WTC11 (cell line): ENCODE results near the gene RAB3D. TPM values are rescaled to one million over a fixed set of nuclear protein-coding genes. Genes with fewer than 3 reads are reported as not detected.

ENCODE experiments used
- ATAC-seq: fragments of 200-7000 bp; cut with Tn5 transposase; 2 replicates; pipeline ENCODE4 v1.10.0; 2021; ENCODE audit warnings: mild to moderate bottlenecking, moderate library complexity
- CTCF ChIA-PET: fragments of 300-600 bp; sonication (Branson Sonifier 250); formaldehyde crosslinking; loops from one replicate; lab custom pipeline; 2021; ENCODE audit warnings: antibody characterized with exemption; lab: Charles Lee
- POLR2A ChIA-PET: fragments of 350-600 bp; sonication (Branson Sonifier 250); formaldehyde crosslinking; loops from one replicate; lab custom pipeline; 2021; ENCODE audit warnings: antibody characterized with exemption; lab: Charles Lee
- DNase-seq: peaks from one replicate; pipeline ENCODE4 v3.0.0; 2021; ENCODE audit warnings: low spot score
- H3K27ac Mint-ChIP-seq: 2 replicates; pipeline ENCODE4 v1.8.0; 2021; ENCODE audit warnings: mixed read lengths
- H3K27me3 Mint-ChIP-seq: 2 replicates; pipeline ENCODE4 v1.8.0; 2021; ENCODE audit warnings: low read depth, mild to moderate bottlenecking, moderate library complexity, mixed read lengths
- H3K36me3 Mint-ChIP-seq: 2 replicates; pipeline ENCODE4 v1.8.0; 2021; ENCODE audit warnings: mixed read lengths
- H3K4me1 Mint-ChIP-seq: 2 replicates; pipeline ENCODE4 v1.8.0; 2022; ENCODE audit warnings: mixed read lengths
- H3K4me3 Mint-ChIP-seq: 2 replicates; pipeline ENCODE4 v1.8.0; 2021; ENCODE audit warnings: mild to moderate bottlenecking, moderate library complexity, mixed read lengths
- H3K9me3 Mint-ChIP-seq: 2 replicates; pipeline ENCODE4 v1.8.0; 2021; ENCODE audit warnings: mixed read lengths
- CREB1 ChIP-seq: sonication (generic); formaldehyde crosslinking; IDR thresholded peaks from 2 replicates; pipeline ENCODE4 v1.8.0; 2023; ENCODE audit warnings: mild to moderate bottlenecking, missing genetic modification reagents
- E2F1 ChIP-seq: sonication (generic); formaldehyde crosslinking; IDR thresholded peaks from 2 replicates; pipeline ENCODE4 v1.8.0; 2022; ENCODE audit warnings: mild to moderate bottlenecking, missing genetic modification reagents
- EMX1 ChIP-seq: fragments of 250-450 bp; sonication (Bioruptor Pico); IDR thresholded peaks from 2 replicates; pipeline ENCODE4 v1.8.0; 2021; ENCODE audit warnings: mild to moderate bottlenecking
- ERG ChIP-seq: fragments of 250-450 bp; sonication (Bioruptor Pico); IDR thresholded peaks from 2 replicates; pipeline ENCODE4 v1.8.0; 2021; ENCODE audit warnings: mild to moderate bottlenecking
- PREB ChIP-seq: sonication (generic); formaldehyde crosslinking; IDR thresholded peaks from 2 replicates; pipeline ENCODE4 v1.8.1; 2022; ENCODE audit warnings: mild to moderate bottlenecking, missing genetic modification reagents, moderate library complexity, borderline replicate concordance
- SOX15 ChIP-seq: fragments of 250-450 bp; sonication (Bioruptor Pico); IDR thresholded peaks from 2 replicates; pipeline ENCODE4 v1.9.0; 2021; ENCODE audit warnings: mild to moderate bottlenecking
- SP1 ChIP-seq: sonication (generic); formaldehyde crosslinking; conservative IDR thresholded peaks from 2 replicates; pipeline ENCODE4 v1.8.1; 2022; ENCODE audit warnings: missing genetic modification reagents
- STAT6 ChIP-seq: sonication (generic); formaldehyde crosslinking; conservative IDR thresholded peaks from 2 replicates; pipeline ENCODE4 v1.8.1; 2023; ENCODE audit warnings: mild to moderate bottlenecking, low read depth, missing genetic modification reagents, moderate library complexity
- TEAD4 ChIP-seq: sonication (generic); formaldehyde crosslinking; IDR thresholded peaks from 2 replicates; pipeline ENCODE4 v1.8.0; 2022; ENCODE audit warnings: mild to moderate bottlenecking, missing genetic modification reagents
- TP53 ChIP-seq: sonication (generic); formaldehyde crosslinking; IDR thresholded peaks from 2 replicates; pipeline ENCODE4 v1.8.1; 2023; ENCODE audit warnings: mild to moderate bottlenecking, missing genetic modification reagents
- ZBTB21 ChIP-seq: sonication (generic); formaldehyde crosslinking; IDR thresholded peaks from 2 replicates; pipeline ENCODE4 v1.8.1; 2023; ENCODE audit warnings: mild to moderate bottlenecking, missing genetic modification reagents, borderline replicate concordance
- ZNF138 ChIP-seq: sonication (generic); formaldehyde crosslinking; conservative IDR thresholded peaks from 2 replicates; pipeline ENCODE4 v1.8.1; 2022; ENCODE audit warnings: mild to moderate bottlenecking, moderate library complexity, missing genetic modification reagents
- ZNF281 ChIP-seq: sonication (generic); formaldehyde crosslinking; IDR thresholded peaks from 2 replicates; pipeline ENCODE4 v1.8.0; 2023; ENCODE audit warnings: mild to moderate bottlenecking, missing genetic modification reagents
- ZNF532 ChIP-seq: fragments of 250-450 bp; sonication (Bioruptor Pico); IDR thresholded peaks from 2 replicates; pipeline ENCODE4 v1.9.0; 2021; ENCODE audit warnings: mild to moderate bottlenecking, borderline replicate concordance
- ZSCAN18 ChIP-seq: fragments of 250-450 bp; sonication (Bioruptor Pico); IDR thresholded peaks from 2 replicates; pipeline ENCODE4 v2.1.2; 2022; ENCODE audit warnings: mild to moderate bottlenecking, moderate library complexity
- total RNA-seq: library from RNA; stranded (reverse); gene quantifications from 3 replicates; pipeline ENCODE4 v1.2.3, GENCODE V29; 2021

The RAB3D gene
- total RNA-seq, 1 experiment from 2014 or later = 18.9 TPM

GRCh38 chr19:11304936-11305335 is 34.5 kb downstream of the RAB3D start:
- ChIA-PET CTCF (interaction anchor here (0.9 to 5.4 kb wide), 3 partner anchors 11 to 17 kb away, joined by 3 to 42 read pairs (median 4); no protein-coding TSS in a partner anchor), POLR2A (no interaction called here)
- no peaks in the 10 kb centered on the region for H3K36me3 Mint-ChIP-seq

GRCh38 chr19:11300811-11301120 is 38.7 kb downstream of the RAB3D start:
- H3K27me3 Mint-ChIP-seq = no peaks in the 10 kb centered on the region; the same call in 1 of the 2 replicates
- DNase-seq (no peak), ATAC-seq (no peak)
- H3K4me1 Mint-ChIP-seq = 0 out of 2 replicates have a peak, but pooled peaks cover 5% of the 10 kb centered on the region
- POLR2A ChIA-PET = no interaction called here
- H3K4me3 Mint-ChIP-seq = no peak overlapping the region
- no peaks in the 10 kb centered on the region for H3K36me3 Mint-ChIP-seq
- H3K27ac Mint-ChIP-seq = no peak overlapping the region
- CTCF ChIA-PET = no interaction called here
- TF ChIP-seq EMX1 (CRISPR knock-in tag) (no peak), ERG (no peak)
- no peaks in the 10 kb centered on the region for H3K9me3 Mint-ChIP-seq

More at GRCh38 chr19:11304936-11305335, 34.5 kb downstream of the RAB3D start:
- H3K9me3 Mint-ChIP-seq = no peaks in the 10 kb centered on the region
- no peak overlapping the region for H3K27ac Mint-ChIP-seq
- no peaks in the 10 kb centered on the region for H3K4me1 Mint-ChIP-seq
- no peak overlapping the region for H3K4me3 Mint-ChIP-seq
- TF ChIP-seq SP1 (no peak), TEAD4 (CRISPR knock-in tag) (no peak), SOX15 (no peak)
- TF ChIP-seq, all 79 proteins: peak for 0
- H3K27me3 Mint-ChIP-seq = no peaks in the 10 kb centered on the region
- DNase-seq (no peak), ATAC-seq (no peak)

GRCh38 chr19:11299946-11300810 is 39.3 kb downstream of the RAB3D start:
- POLR2A ChIA-PET = no interaction called here
- no peaks in the 10 kb centered on the region; the same call in 1 of the 2 replicates for H3K27me3 Mint-ChIP-seq
- H3K9me3 Mint-ChIP-seq = no peaks in the 10 kb centered on the region
- no peak overlapping the region for H3K27ac Mint-ChIP-seq
- no peak overlapping the region for H3K4me3 Mint-ChIP-seq
- 0 out of 2 replicates have a peak, but pooled peaks cover 7% of the 10 kb centered on the region for H3K4me1 Mint-ChIP-seq
- ATAC-seq (no peak), DNase-seq (no peak)
- CTCF ChIA-PET = no interaction called here
- no peaks in the 10 kb centered on the region for H3K36me3 Mint-ChIP-seq
- no peak for TF ChIP-seq ZNF138 (CRISPR knock-in tag)
- TF ChIP-seq ZBTB21 (CRISPR knock-in tag) = no peak
- no peak for TF ChIP-seq PREB (CRISPR knock-in tag)
- no peak for TF ChIP-seq TP53 (CRISPR knock-in tag)
- no peak for TF ChIP-seq ZNF532
- no peak for TF ChIP-seq CREB1 (CRISPR knock-in tag)
- TF ChIP-seq ZNF281 (CRISPR knock-in tag) = no peak
- no peak for TF ChIP-seq EMX1 (CRISPR knock-in tag)
- TF ChIP-seq ZSCAN18 (CRISPR knock-in tag) = no peak
- TF ChIP-seq E2F1 (CRISPR knock-in tag) = no peak
- TF ChIP-seq STAT6 (CRISPR knock-in tag) = no peak
